ENCODE data around the gene FAF1.

Gene FAF1

DNA sequence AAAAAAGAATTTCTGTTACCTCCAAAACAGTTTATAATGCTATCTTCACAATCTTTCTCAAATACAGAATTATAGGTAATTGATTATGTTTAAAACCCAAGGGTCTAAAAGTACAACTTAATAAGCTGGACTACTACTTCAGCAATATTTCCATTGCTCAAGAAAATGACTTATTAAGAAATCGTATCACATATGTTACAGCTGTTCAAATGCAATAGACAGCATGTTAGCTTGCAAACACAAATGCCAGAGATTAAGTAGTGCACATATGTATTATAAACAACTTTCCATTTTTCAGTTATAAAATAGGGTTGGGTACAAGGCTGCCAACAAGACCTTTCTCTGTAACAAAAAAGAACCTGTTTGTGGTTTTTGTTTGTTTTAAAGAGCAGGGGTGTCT, 325.8 kb downstream of the FAF1 start:
- DNase-seq (ENCODE audit: low read depth in 2 of 2) = no peak

DNA sequence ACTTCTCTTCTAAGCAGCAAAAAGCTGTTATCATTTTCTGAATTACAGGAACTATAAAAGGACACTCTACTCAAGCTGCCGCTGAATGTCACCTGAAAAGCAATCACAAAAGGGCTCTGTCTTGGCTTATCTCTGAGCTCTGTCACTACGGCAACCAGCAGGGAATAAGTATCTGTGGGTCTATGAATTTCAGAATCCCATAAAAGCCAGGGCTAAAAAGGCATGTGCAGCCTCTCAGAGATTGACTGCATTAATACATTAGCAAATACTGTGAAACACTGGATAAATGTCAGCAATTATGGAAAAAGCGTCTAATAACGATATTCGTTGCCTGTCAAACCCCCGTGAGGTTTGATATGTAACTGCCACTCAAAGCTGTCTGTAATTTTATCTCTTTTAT, 326.6 kb downstream of the FAF1 start:
- no peak for DNase-seq (ENCODE audit: low read depth in 2 of 2)

DNA sequence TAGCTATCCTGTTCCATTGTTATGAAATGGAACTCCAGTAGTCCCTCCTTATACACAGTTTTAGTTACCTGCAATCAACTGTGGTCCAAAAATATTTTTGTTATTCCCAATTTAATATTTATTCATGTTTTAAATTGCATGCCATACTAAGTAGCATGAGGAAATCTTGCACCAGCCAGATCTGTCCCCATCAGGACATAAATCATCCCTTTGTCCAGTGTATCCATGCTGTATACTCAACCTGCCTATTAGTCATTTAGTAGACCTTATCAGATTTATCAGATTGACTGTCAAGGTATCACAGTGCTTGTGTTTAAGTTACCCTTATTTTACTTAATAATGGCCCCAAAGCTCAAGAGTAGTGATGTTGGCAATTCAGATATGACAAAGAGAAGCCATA, 328.9 kb downstream of the FAF1 start:
- DNase-seq (ENCODE audit: low read depth in 2 of 2) = no peak

DNA sequence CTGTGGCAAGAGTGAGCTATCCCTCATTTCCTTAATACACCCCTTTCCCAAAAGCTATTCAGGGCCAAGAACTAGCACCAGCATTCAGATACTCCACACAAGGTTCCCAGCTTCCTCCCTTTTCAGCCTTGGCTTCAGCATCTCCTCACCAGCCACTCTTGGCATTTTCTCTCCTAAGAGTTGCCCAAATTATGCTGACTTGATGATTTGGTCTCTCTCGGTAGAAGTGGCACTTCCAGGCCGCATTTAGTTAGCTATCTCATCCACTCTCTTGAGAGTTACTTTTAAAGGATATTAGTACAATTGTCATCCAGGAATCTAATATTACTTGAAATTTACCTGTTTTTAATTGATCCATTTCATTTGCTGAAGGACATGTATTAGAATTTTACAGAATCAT, 337.8 kb downstream of the FAF1 start:
- DNase-seq (ENCODE audit: low read depth in 2 of 2) = no peak

DNA sequence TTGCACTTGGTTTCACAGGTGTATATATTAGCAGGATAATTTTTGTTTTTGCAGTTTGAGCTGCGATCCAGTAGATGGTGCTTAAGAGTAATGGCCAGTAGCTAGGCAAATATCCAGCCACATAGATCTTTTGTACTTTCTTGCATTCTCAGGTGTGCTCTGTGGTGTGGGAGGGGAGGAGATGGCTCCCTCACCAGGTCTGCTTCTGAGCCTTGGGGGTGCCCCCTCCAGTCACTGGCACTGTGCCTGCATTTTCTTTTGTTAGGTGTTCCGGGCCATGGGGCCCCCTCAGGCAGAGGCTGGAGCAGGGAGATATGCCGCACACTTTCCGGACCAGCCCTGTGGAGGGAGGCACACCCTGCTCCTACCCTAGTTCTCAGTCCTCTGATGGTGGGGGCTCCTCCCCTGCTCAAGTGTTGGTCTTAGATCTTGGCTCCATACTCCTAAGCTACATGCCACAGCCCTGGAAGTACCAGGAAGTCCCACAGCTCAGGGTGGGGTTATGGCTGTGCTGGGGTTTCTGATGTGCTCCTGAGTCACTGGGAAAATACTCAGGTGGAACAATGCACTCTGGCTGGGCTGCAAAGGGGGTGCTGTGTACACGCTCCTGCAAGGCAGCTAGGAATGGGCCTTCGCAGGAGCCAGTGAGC, 339.3 kb downstream of the FAF1 start:
- no peak for DNase-seq (ENCODE audit: low read depth in 2 of 2)

DNA sequence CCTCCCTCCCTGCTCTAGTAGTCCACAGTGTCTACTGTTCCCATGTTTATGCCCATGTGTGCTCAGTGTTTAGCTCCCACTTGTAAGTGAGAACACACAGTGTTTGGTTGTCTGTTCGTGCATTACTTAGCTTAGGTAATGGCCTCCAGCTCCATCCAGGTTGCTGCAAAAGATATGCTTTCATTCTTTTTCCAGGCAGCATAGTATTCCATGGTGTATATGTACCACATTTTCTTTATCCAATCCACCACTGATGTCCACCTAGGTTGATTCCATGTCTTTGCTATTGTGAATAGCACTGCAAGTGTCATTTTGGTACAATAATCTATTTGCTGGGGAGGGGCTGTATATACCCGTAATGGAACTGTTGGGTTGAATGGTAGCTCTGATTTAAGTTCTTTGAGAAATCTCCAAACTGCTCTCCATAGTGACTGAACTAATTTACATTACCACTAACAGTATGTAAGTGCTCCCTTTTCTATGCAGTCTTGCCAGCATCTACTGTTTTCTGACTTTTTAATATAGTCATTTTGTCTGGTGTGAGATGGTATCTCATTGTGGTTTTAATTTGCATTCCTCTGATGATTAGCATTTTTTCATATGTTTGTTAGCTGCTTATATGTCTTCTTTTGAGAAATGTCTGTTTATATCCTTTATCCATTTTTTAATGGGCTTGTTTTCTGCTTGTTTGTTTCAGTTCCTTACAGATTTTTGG, 344.9 kb downstream of the FAF1 start:
- no peak for DNase-seq (ENCODE audit: low read depth in 2 of 2)

DNA sequence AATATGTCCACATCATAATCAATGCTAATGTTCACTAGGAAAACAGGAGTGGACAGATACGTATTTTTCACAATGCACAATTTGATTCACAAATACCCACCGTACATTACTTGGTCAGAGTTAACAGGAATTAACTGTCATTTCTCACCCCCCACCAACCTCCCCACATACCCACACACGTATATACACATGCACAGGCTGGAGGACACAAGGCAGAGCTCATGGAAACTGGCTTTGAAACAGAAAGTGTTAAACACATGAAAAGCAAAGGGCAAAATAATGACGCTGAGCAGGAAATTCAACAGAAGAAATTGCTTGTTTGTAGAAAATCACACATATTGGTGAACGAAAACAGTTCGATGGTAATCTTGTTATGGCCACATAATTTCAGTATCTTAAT, 348.4 kb downstream of the FAF1 start:
- DNase-seq (ENCODE audit: low read depth in 2 of 2) = no peak

DNA sequence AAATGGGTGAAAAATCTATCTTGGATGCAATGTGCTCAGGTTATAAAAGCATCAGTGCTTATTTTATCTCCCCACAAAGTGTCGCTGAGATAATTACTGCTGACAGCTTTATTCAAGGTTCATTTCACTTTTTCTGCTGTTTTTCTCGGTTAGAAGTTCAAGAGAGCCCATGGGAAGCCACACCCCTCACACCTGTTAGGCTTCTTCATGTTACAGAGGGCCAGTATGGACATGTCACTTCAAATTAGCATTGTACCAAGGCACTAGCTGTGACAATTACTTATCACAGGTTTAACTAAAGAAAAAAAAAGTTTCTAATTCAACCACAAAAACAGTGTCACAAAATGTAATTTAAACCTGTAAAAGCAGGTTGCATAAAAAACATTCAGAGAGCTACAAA, 349.5 kb downstream of the FAF1 start:
- no peak for DNase-seq (ENCODE audit: low read depth in 2 of 2)

DNA sequence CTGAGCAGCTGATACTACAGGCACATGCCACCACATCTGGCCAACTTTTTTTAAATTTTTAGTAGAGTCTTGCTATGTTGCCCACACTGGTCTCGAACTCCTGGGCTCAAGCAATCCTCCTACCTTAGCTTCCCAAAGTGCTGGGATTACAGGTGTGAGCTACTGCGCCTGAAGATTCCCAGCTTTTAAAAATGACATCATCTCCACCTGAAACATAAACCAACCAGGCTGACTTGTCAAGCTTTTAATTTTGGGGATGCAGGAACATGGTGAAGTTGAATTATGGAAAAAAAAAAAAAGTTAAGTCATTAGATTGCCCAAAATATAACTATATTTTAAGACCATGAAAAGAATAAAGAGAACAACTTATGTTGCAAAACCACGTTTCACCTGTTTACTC, 350.6 kb downstream of the FAF1 start:
- no peak for DNase-seq (ENCODE audit: low read depth in 2 of 2)

DNA sequence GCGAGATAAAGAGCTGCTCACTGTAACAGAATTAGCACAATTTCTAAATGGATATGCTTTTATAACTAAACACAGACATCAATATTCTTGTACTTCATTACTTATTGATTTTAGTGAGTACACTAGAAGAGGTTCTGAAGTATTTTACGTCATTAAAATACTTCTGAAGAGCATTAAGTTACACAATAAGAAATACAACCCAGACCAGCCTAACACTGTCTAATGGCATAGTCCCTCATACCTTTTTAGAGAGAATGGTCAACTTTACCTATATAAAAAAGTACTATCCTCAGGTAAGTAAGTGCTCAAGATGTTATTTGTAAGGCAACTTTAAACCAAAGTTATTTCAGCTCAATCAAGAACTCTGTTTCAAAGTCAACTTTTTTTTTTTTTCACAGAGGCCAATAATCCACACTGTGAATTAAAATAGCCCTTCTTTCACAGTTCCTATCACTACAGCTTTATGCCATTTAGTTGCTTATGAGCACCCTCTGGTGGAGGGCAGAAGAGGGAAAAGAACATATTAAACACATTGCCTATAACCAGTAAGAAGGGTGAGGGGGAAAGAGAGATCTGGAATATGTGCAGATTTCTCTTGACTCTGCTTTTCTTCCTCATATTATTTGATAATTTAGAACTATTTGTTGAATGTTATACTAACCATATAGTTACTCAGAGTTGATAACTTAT, 354.7 kb downstream of the FAF1 start:
- no peak for DNase-seq (ENCODE audit: low read depth in 2 of 2)

DNA sequence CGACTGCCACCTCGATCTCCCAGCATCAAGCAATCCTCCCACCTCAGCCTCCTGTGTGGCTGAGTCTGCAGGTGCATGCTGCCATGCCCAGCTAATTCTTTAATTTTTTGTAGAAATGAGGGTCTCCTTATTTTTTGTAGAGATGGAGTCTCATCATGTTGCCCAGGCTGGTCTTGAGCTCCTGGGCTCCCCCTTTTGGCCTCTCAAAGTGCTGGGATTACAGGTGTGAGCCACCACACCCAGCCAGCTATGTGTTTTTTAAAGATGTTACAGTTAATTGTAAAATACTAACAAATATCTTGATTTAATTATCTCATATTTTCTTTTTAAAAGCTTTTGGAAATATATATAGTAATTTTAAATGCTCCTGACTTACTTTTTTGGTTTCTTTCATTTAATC, 355.5 kb downstream of the FAF1 start:
- DNase-seq (ENCODE audit: low read depth in 2 of 2) = no peak

DNA sequence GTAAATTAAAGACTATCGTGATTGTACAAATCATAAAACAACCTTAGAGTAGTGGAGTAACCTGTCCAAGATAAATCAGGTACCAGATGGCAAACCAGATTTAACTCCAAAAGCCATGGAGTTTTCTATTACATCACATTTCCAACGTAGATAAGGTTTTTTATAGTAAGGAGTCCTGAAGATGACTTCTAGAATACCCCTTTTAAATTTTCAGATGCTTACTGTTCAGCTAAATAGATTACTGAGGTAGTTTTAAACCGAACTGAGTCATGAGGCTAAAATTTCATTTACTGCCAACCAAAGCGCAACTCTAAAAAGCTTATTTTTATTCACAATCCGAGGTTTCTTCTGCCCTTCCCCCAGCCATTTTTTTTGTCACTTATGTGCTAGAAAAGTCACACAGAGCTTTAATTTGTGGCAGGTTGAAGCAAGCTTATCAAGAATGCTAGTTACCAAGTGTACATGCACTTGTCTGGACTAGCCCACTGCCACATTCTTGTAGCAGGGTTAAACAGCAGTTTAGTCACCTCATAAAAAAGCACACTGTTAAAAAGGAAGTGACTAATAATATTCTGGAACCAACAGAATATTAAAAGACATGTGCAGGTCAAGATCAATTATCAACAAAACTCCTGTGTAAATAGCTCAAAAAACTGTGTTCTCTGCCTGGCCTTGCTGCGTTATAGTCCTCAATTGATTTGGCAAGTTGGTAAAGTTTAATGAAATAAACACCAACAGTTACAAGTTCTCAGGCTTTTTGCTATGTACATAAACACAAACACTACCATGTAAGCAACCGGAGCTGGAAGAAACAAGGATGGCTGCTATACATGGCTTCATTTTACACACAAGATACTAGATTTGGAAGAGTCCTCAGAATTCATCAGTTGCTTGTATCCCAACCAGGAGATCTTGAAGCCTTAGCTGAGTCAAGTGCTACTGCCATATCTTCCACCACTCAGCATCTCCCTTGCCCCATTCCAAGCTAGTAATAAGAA, 356.5 kb downstream of the FAF1 start:
- no peak for DNase-seq (ENCODE audit: low read depth in 2 of 2)

DNA sequence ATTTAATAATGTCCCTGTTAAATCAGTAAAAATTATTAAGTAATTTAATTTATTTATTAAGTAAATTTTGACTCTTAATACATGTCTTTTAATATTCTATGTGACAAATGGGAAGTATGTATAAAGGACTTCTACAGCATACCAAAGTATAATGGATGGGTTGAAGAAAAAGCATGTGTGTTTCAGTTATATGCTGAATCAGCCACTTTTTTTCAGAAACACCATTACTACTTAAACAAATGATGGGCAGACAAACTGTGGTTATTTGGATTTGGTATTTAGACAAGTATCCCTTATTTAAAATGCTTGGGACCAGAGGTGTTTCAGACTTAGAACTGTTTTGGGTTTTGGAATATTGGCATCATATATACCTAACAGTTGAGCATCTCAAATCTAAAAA, 360.5 kb downstream of the FAF1 start:
- DNase-seq (ENCODE audit: low read depth in 2 of 2) = no peak

DNA sequence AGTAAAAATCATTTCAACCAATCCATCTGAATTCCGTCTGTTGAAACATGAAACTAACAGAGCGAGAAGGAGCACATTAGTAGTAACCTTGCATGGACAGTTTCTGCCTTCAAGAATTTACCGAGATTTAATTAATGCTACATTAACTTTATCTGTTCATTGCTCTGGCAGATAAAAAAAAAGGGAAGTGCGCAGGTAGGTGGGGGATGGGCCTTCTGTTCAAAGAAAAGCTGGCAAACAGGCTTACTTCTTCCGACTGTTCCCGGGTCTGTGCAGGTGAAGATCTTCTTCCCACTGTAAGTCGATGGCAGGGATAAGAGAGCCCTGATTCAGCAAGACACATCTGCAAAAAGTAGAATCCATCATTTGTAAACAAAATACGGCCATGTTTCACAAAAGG, 364.2 kb downstream of the FAF1 start:
- DNase-seq (ENCODE audit: low read depth in 2 of 2) = no peak

DNA sequence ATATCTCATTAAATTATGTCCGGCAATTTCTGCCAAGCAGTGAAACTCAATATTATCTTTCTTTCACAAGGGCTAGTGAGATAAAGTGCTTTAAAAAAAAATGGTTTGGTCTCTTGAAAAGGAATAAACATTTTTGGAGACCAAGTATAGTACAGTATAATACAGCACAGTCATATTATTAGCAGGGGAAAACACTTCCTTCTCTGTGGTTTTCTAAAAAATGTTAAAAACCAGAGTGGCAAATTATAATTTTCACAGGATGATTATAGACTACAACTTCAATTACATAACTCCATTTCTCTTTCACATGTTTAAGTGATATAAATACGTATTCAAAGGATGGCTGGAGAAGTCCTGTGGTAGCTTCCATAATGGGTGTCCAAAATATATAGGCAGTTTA, 366.6 kb downstream of the FAF1 start:
- DNase-seq (ENCODE audit: low read depth in 2 of 2) = no peak

DNA sequence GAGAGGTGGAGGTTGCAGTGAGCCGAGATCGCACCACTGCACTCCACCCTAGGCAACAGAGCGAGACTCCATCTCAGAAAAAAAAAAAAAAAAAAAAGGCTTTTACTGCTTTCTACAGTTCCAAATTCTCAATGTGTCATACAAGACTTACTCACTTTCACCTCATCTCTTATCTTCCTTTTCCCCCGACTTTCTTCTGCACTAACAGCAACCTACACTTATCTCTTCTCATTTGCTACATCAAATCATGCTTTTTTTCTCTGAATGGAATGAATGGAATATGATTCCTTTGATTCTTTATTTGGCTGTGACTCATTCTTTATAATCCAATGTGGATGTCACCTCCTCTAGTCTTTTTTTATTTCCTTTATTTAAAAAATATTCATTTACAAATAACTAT, 368.5 kb downstream of the FAF1 start:
- no peak for DNase-seq (ENCODE audit: low read depth in 2 of 2)

DNA sequence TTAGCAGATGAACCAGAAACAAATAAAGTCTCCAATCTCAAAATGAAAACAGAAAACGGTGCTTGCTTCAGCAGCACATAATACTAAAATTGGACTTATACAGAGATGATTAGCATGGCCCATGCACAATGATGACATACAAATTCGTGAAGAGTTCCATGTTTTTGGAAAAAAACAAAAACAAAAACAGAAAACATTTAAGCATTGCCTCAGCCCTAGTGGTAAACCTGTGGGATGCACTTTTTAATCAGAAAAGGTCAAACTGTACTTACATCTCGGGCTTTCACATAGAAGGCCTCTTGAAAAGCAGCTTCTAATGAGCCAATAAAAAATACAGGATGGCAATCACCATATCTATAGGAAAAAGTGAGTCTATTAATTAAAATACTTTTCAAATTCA, 377.7 kb downstream of the FAF1 start:
- DNase-seq (ENCODE audit: low read depth in 2 of 2) = no peak

DNA sequence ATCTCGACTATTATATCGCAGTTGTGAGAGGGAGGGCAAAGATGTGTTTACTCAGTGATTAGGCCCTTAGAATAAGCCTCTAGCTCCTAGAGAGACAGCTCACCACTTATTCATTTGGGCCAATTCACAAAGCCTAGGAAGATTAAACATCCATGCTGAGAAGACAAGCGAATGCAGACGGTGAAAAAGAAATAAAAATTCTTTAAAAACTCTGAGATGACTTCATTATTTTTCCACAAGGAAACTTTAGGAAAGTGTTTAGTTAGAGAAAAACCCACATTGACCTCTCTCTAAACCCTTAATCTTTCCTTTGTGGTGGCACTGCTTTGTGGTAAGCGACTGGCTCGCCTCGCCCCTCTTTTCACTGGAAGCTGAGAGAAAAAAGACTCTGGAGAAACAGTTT, 390.0 kb downstream of the FAF1 start:
- no peak for DNase-seq (ENCODE audit: low read depth in 2 of 2)

DNA sequence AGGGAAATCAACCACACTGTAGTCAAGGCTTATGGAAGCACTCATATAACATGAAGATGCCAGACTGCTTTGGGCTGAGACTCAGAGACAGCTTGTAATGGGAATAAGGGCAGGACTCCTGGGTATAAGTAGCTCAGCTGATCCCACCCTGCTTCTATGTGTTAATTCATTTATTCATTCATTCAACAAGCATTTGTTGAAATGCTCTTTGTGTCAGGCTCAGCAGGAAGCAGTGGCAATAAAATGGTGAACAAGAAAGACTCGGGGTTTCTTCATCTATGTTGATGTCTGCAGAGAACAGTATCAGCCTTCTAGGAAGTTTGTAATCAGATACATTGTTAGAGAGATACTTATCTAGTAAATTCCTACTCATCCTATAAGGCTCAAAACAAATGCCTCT, 391.3 kb downstream of the FAF1 start:
- no peak for DNase-seq (ENCODE audit: low read depth in 2 of 2)

DNA sequence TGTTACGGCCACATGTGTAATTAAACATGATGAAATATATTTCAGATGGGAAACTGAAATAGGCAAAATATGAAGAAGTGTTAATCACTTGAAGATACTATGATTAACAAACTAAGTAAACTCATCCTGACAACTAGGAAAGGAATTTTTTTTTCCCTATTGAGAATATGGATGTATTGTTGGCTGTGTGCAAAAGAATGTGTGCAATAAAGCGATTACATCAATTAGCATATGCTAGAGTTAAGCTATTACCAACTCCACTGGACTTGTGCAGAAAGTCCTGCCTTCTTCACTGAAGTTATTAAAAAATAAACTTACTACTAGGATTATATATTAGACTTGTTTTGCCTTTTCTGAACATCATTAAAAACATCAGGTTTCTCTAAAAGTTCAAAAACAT, 393.7 kb downstream of the FAF1 start:
- DNase-seq (ENCODE audit: low read depth in 2 of 2) = no peak

DNA sequence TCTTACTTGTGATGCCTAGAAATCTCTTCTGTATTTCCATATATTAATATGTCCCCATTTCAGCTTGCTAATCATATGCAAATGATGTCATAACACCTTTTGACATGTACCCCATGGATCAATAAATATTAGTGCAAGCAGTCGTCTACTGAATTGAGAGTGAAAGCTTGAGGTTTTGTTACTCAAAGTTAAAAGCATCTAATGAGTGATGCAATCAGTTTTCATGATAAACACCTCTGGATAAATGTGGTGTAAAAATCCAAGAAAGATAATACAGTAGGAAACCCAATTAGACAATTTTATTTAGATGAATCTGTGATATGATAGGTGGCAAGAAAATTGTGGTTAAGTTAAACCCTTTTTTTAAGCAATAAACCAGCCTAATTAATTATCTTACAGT, 395.6 kb downstream of the FAF1 start:
- DNase-seq (ENCODE audit: low read depth in 2 of 2) = no peak

DNA sequence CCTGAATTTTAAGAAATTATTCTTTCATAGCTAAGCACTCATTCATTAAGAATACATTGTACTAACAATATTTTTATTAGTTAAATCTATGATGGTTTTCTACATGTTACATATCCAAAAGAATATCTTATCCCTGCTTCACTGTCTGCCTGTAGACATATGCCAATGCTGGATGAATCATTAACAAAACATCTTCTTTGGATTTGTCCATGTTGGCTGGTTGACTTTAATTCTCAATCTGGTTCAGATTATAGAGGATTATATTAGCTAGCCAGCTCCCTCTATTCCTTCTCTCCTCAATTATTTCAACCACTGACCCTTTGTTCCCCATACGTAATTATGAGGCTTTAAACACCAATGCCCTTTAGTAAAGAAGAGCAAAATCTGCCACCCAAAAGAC, 398.0 kb downstream of the FAF1 start:
- DNase-seq (ENCODE audit: low read depth in 2 of 2) = no peak
